Calu3 (cell line): ENCODE results near the gene CACNA1G. TPM values are rescaled to one million over a fixed set of nuclear protein-coding genes. Genes with fewer than 3 reads are reported as not detected.

Experiments
- BruUV-seq: library from RNA; stranded (reverse); fragments of 400-500 nt; replicated peaks from 2 replicates; lab custom pipeline; 2021; lab: Mats Ljungman, UMichigan
- CTCF ChIA-PET: fragments of 300-600 bp; sonication (Branson Sonifier 250); formaldehyde crosslinking; loops from one replicate; lab custom pipeline; 2022; ENCODE audit warnings: antibody characterized with exemption; lab: Charles Lee
- DNase-seq: peaks from one replicate; pipeline ENCODE4 v3.0.0; 2022
- H3K27ac Mint-ChIP-seq: one replicate; pipeline ENCODE4 v1.8.0; 2022; ENCODE audit warnings: mixed read lengths; ENCODE audit not compliant: unreplicated experiment
- H3K27me3 Mint-ChIP-seq: one replicate; pipeline ENCODE4 v1.8.0; 2022; ENCODE audit warnings: mixed read lengths; ENCODE audit not compliant: unreplicated experiment
- H3K36me3 Mint-ChIP-seq: one replicate; pipeline ENCODE4 v1.8.0; 2022; ENCODE audit warnings: mild to moderate bottlenecking, moderate library complexity, mixed read lengths; ENCODE audit not compliant: insufficient read depth, unreplicated experiment
- H3K4me1 Mint-ChIP-seq: one replicate; pipeline ENCODE4 v1.8.0; 2022; ENCODE audit warnings: mild to moderate bottlenecking, low read depth, mixed read lengths; ENCODE audit not compliant: unreplicated experiment
- H3K4me3 Mint-ChIP-seq: one replicate; pipeline ENCODE4 v1.8.0; 2022; ENCODE audit warnings: mild to moderate bottlenecking, low read depth, moderate library complexity, mixed read lengths; ENCODE audit not compliant: unreplicated experiment
- H3K9me3 Mint-ChIP-seq: one replicate; pipeline ENCODE4 v1.8.0; 2022; ENCODE audit warnings: low read depth, mixed read lengths; ENCODE audit not compliant: unreplicated experiment
- intact Hi-C: fragments of 100-400 bp; cut with micrococcal nuclease; formaldehyde crosslinking; loops from one replicate; pipeline ENCODE4 v1.10.0; 2022; ENCODE audit not compliant: unreplicated experiment
- total RNA-seq: library from RNA; stranded (reverse); gene quantifications from 2 replicates; pipeline ENCODE4 v1.2.3, GENCODE V29; 2022
- TF ChIP-seq, protein P1 (sequence below): fragments of 200-600 bp; IDR thresholded peaks from one replicate; pipeline ENCODE4 v1.8.0; 2022; ENCODE audit warnings: antibody characterized with exemption; ENCODE audit not compliant: unreplicated experiment

Gene CACNA1G
- total RNA-seq, 1 experiment from 2014 or later = not detected

DNA sequence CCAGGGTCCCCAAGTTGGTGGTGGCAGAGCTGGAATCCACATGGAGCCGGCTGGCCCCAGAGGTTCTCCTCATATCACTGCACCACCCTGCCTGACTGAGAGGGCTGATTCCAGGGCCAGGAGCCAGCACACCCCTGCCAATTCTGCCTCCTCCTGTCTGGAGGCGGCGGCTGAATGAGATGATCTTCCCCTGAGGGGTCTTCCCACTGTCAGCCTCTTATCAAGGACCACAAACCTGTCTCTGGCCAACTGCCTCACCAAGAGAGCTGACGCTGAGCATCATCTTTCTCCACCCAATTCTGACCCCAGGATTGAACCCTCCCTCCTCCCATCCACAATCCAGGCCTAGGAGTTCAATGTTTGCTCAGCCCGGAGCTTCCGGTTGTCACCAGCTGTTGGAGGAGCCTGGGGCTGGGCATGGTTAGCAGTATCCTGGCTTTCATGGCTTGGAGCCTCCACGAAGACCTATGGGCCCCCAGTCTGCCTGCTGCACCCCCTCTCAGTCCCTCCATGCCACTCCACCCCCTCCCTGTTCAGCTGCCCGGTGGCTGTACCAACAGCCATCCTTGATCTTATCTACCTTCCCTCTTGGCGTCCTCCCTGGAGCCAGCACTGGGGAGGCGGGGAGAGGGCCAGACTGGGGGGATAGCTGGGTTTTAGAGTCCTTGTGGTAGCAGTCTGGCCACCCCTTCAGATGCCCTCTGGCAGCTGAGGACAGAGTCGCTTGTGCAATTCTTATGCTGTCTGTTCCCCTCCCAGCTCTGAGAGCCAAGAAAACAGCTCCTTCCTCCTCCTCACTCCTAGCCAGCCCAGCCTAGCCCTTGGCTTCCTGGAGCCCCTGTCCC is 99.7 kb downstream of the CACNA1G start:
- Mint-ChIP-seq H3K9me3 (no peaks in the 10 kb centered on the region), H3K27ac (peak overlapping the region; percentile 86), H3K4me1 (peaks cover 42% of the 10 kb centered on the region), H3K27me3 (no peaks in the 10 kb centered on the region), H3K36me3 (peaks cover 26% of the 10 kb centered on the region), H3K4me3 (no peak overlapping the region)
- no peak for DNase-seq
- intact Hi-C loops = loop anchor here (2.0 kb wide), 1 partner anchor 33 kb away; no protein-coding TSS in a partner anchor
- TF ChIP-seq, protein P1, sequence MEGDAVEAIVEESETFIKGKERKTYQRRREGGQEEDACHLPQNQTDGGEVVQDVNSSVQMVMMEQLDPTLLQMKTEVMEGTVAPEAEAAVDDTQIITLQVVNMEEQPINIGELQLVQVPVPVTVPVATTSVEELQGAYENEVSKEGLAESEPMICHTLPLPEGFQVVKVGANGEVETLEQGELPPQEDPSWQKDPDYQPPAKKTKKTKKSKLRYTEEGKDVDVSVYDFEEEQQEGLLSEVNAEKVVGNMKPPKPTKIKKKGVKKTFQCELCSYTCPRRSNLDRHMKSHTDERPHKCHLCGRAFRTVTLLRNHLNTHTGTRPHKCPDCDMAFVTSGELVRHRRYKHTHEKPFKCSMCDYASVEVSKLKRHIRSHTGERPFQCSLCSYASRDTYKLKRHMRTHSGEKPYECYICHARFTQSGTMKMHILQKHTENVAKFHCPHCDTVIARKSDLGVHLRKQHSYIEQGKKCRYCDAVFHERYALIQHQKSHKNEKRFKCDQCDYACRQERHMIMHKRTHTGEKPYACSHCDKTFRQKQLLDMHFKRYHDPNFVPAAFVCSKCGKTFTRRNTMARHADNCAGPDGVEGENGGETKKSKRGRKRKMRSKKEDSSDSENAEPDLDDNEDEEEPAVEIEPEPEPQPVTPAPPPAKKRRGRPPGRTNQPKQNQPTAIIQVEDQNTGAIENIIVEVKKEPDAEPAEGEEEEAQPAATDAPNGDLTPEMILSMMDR = no peak
- CTCF ChIA-PET = interaction anchor here (0.6 to 3.2 kb wide), 11 partner anchors 10 to 262 kb away, joined by 3 to 29 read pairs (median 4); no protein-coding TSS in a partner anchor
- BruUV-seq = no TSS peak

DNA sequence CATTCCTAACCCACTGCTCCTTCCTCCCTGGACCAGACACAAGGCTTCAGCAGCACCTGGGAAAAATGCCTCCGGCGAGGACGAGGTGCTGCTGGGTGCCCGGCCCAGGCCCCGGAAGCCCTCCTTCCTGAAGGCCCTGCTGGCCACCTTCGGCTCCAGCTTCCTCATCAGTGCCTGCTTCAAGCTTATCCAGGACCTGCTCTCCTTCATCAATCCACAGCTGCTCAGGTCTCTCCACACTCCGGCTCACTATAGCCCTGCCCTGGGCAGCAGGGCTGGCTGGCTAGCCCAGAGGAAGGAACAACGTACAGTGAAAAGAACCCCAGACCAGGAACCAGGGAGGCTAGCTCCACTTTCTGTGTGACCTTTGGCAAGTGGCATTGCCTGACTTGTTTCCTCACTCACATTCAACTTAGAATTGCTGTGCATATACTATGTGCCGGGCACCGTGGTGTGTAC is 100.4 kb downstream of the CACNA1G start:
- no peak for DNase-seq
- H3K4me1 Mint-ChIP-seq = peaks cover 42% of the 10 kb centered on the region
- CTCF ChIA-PET = interaction anchor here (0.6 to 3.2 kb wide), 11 partner anchors 10 to 263 kb away, joined by 3 to 29 read pairs (median 4); no protein-coding TSS in a partner anchor
- H3K27ac Mint-ChIP-seq = peak overlapping the region; percentile 86
- peaks cover 26% of the 10 kb centered on the region for H3K36me3 Mint-ChIP-seq
- peak overlapping the region; percentile 3 for H3K4me3 Mint-ChIP-seq
- intact Hi-C loops = loop anchor here (2.0 kb wide), 1 partner anchor 32 kb away; no protein-coding TSS in a partner anchor
- no TSS peak for BruUV-seq
- H3K27me3 Mint-ChIP-seq = no peaks in the 10 kb centered on the region
- no peaks in the 10 kb centered on the region for H3K9me3 Mint-ChIP-seq
- TF ChIP-seq, protein P1 = no peak

- Mint-ChIP-seq H3K27me3 (no peaks in the 10 kb centered on the region), H3K36me3 (peaks cover 26% of the 10 kb centered on the region), H3K4me1 (peaks cover 43% of the 10 kb centered on the region), H3K4me3 (peak overlapping the region; percentile 29), H3K27ac (peak overlapping the region; percentile 86), H3K9me3 (no peaks in the 10 kb centered on the region)
- intact Hi-C loops = loop anchor here (2.0 kb wide), 1 partner anchor 31 kb away; no protein-coding TSS in a partner anchor
- TF ChIP-seq, protein P1 = no peak
- BruUV-seq = no TSS peak
- CTCF ChIA-PET = interaction anchor here (0.6 to 3.2 kb wide), 10 partner anchors 9 to 253 kb away, joined by 3 to 29 read pairs (median 4); no protein-coding TSS in a partner anchor
- no peak for DNase-seq
Measured at GRCh38 chr17:50661348-50661747, 100.8 kb downstream of the CACNA1G start.

- H3K27me3 Mint-ChIP-seq = no peaks in the 10 kb centered on the region
- TF ChIP-seq, protein P1 = no peak
- peak; percentile 86 for DNase-seq
- peak overlapping the region; percentile 86 for H3K27ac Mint-ChIP-seq
- H3K4me3 Mint-ChIP-seq = peak overlapping the region; percentile 29
- CTCF ChIA-PET = interaction anchor here (0.6 to 3.2 kb wide), 15 partner anchors 9 to 182 kb away, joined by 3 to 29 read pairs (median 4); no protein-coding TSS in a partner anchor
- H3K36me3 Mint-ChIP-seq = peaks cover 27% of the 10 kb centered on the region
- peaks cover 49% of the 10 kb centered on the region for H3K4me1 Mint-ChIP-seq
- no peaks in the 10 kb centered on the region for H3K9me3 Mint-ChIP-seq
- intact Hi-C loops = loop anchor here (2.0 kb wide), 1 partner anchor 31 kb away; no protein-coding TSS in a partner anchor
- no TSS peak for BruUV-seq
Measured at GRCh38 chr17:50661795-50662391, 101.4 kb downstream of the CACNA1G start.
